Motor neuron (in vitro differentiated cells): ENCODE results near the gene CCS. TPM values are rescaled to one million over a fixed set of nuclear protein-coding genes. Genes with fewer than 3 reads are reported as not detected.
A peak's percentile ranks its signal among the peaks of the same experiment; 100 is the strongest.

Experiments used
- ATAC-seq, 8 experiments: fragments of 200-7000 bp; cut with Tn5 transposase; replicated peaks in 6 of 8; 2 replicates each; pipeline ENCODE4 v1.8.0; 2021; ENCODE audit warnings: mild to moderate bottlenecking in 8 of 8, moderate library complexity in 8 of 8
- H3K27ac ChIP-seq, 2 donors: fragments of 250-450 bp; sonication (Bioruptor Pico); 2 replicates each; pipeline ENCODE4 v1.9.0; 2021; ENCODE audit warnings: antibody characterized with exemption in 2 of 2, mild to moderate bottlenecking in 2 of 2, moderate library complexity in 1 of 2
- H3K4me1 ChIP-seq, 2 donors: fragments of 250-450 bp; sonication (Bioruptor Pico); replicated peaks in 1 of 2; 2 replicates each; pipeline ENCODE4 v1.6.1; 2021; ENCODE audit warnings: antibody characterized with exemption in 2 of 2, mild to moderate bottlenecking in 2 of 2, moderate library complexity in 1 of 2
- H3K4me3 ChIP-seq, 5 donors: fragments of 250-450 bp; sonication (Bioruptor Pico); 2 replicates each; pipeline ENCODE4 v1.9.0; 2021; ENCODE audit warnings: antibody characterized with exemption in 5 of 5, mild to moderate bottlenecking in 5 of 5, moderate library complexity in 4 of 5
- WGBS, 10 experiments: fragments of 450-650 bp; shearing (Covaris generic); methylation state at CpG; one replicate each; pipeline ENCODE4 v1.0.0; 2022; 5-methylcytosine and 5-hydroxymethylcytosine counted together
- in situ Hi-C, 9 experiments: fragments of 400-800 bp; cut with MboI; loops; one replicate each; pipeline ENCODE4 v1.15.0; 2021; ENCODE audit warnings: low sequenced_read_pairs in 9 of 9, low pct_unique_long_range_greater_than_20kb in 2 of 9; ENCODE audit not compliant: unreplicated experiment in 9 of 9
- total RNA-seq, 8 experiments: library from RNA; unstranded; fragments of 300-600 nt; gene quantifications; 2 replicates each; pipeline versions ENCODE4 v1.2.3 to v1.2.4, GENCODE V29; 2022

CCS gene
- total RNA-seq, 8 experiments from 2014 or later = 29.6 to 61.9 (median 36.6) TPM

- H3K27ac ChIP-seq = no peak overlapping the region
- ATAC-seq = no peak
- no peak overlapping the region for H3K4me3 ChIP-seq
- 50 to 81% (median 69%) methylated on average over 1 to 5 of the region's 5 CpGs; no CpG with 5 or more reads in 3 of the 10 experiments for WGBS, 10 experiments
- no peaks in the 10 kb centered on the region for H3K4me1 ChIP-seq
- in situ Hi-C loops = no loop called here
Measured at GRCh38 chr11:66554602-66555001, 38.4 kb upstream of the CCS start.

- WGBS, 10 experiments = no CpG with 5 or more reads among the region's 3 CpGs
- no peak for ATAC-seq
- Histone ChIP-seq H3K4me3 (no peak overlapping the region), H3K4me1 (no peaks in the 10 kb centered on the region), H3K27ac (no peak overlapping the region)
- in situ Hi-C loops = no loop called here
Measured at GRCh38 chr11:66555416-66555815, 37.6 kb upstream of the CCS start.

GRCh38 chr11:66556086-66556485 lies 36.9 kb upstream of the CCS start:
- ATAC-seq = no peak

DNA sequence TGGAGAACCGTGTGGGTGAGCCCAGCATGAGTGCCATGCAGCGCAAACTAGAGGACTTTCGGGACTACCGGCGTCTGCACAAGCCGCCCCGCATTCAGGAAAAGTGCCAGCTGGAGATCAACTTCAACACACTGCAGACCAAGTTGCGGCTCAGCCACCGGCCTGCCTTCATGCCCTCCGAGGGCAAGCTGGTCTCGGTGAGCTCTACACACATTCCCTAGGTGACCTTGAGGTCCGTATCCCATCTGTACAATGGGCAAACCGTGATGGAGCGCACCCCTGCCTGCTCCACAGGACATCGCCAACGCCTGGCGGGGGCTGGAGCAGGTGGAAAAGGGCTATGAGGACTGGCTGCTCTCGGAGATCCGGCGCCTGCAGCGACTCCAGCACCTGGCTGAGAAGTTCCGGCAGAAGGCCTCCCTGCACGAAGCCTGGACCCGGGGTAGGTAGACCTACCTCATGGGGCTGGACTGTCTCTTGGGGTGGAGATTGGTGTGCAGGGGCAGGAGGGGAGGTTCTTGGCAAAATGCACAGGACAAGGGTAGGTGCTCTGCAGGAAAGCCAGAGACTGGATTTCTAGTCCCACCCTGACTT lies 35.2 kb upstream of the CCS start:
- 40 to 100% (median 97%) methylated on average over 1 to 8 of the region's 24 CpGs; no CpG with 5 or more reads in 5 of the 10 experiments for WGBS, 10 experiments
- no peak overlapping the region for H3K27ac ChIP-seq

More at GRCh38 chr11:66556086-66556485, 36.9 kb upstream of the CCS start:
- 55 to 94% (median 82%) methylated on average over 2 to 3 of the region's 7 CpGs; no CpG with 5 or more reads in 7 of the 10 experiments for WGBS, 10 experiments
- Histone ChIP-seq H3K27ac (no peak overlapping the region), H3K4me1 (no peaks in the 10 kb centered on the region), H3K4me3 (no peak overlapping the region)
- in situ Hi-C loops = no loop called here

DNA sequence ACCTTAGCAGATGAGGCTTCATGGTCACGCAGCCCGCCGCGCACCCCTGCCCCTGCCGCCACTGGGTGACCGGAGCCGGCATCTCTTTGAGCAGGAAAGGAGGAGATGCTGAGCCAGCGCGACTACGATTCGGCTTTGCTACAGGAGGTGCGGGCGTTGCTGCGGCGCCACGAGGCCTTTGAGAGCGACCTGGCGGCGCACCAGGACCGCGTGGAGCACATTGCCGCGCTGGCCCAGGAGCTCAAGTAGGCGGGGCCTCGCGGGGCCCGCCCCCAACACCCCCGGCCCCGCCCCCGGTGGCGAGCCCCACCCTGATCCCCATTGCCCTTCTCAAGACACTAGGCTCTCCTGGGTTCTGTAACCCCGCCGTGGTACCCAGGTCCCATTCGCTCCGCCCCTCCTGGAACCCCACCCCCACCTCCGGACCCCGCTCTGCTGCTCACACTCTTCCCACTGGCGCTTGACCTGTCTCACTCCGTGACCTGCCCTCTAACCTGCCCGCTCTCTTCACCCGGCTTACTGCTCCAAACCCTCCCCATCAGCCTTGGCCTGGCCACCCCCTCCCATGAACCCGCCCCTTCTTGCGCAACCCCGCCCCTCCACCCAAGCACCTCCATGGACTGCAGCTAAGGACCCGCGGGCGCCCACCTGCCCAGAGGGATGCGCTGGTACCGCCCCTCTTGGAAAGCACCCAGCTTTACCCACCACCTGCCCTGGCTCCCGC lies 33.7 kb upstream of the CCS start:
- Histone ChIP-seq H3K4me3 (no peak overlapping the region), H3K4me1 (no peaks in the 10 kb centered on the region), H3K27ac (no peak overlapping the region)
- WGBS, 10 experiments = 70 to 90% (median 80%) methylated on average over 2 to 4 of the region's 50 CpGs; no CpG with 5 or more reads in 7 of the 10 experiments
- in situ Hi-C loops = no loop called here
- peak in 4 of 8 experiments; percentile 15 to 75 (median 44) for ATAC-seq

More for the DNA sequence above, 35.2 kb upstream of the CCS start:
- in situ Hi-C loops = no loop called here
- Histone ChIP-seq H3K4me1 (no peaks in the 10 kb centered on the region), H3K4me3 (no peak overlapping the region)
- no peak for ATAC-seq

DNA sequence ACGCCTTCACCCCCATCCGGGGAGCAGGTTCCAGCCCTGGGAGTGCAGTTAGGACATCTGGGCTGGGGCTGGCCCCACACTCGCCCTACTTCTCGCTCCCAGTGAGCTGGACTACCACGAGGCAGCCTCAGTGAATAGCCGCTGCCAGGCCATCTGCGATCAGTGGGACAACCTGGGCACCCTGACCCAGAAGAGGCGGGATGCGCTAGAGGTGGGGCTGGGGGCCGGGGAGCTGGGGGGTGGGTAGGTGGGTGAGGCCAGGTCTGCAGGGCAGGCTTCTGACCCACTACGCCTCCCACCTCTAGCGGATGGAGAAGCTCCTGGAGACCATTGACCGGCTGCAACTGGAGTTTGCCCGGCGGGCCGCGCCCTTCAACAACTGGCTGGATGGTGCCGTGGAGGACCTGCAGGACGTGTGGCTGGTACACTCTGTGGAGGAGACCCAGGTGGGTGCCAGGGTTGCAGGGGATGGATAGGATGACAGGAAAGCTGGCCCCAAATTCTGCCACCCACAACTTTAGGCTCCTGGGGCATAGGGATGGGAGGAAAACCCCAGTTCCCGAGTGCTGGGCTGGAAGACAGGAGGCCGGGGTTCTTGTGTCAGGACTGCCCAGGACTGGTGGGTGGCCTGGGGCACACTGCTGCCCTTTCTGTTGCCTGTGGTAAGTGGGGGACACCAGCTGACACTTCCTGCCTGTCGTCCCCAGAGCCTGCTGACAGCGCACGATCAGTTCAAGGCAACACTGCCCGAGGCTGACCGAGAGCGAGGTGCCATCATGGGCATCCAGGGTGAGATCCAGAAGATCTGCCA lies 32.9 kb upstream of the CCS start:
- Histone ChIP-seq H3K27ac (no peak overlapping the region), H3K4me3 (no peak overlapping the region), H3K4me1 (no peaks in the 10 kb centered on the region)
- in situ Hi-C loops = no loop called here
- WGBS, 10 experiments = 43 to 93% methylated on average over 1 to 3 of the region's 27 CpGs; no CpG with 5 or more reads in 8 of the 10 experiments
- ATAC-seq = peak in 2 of 8 experiments; percentile 9 to 21

DNA sequence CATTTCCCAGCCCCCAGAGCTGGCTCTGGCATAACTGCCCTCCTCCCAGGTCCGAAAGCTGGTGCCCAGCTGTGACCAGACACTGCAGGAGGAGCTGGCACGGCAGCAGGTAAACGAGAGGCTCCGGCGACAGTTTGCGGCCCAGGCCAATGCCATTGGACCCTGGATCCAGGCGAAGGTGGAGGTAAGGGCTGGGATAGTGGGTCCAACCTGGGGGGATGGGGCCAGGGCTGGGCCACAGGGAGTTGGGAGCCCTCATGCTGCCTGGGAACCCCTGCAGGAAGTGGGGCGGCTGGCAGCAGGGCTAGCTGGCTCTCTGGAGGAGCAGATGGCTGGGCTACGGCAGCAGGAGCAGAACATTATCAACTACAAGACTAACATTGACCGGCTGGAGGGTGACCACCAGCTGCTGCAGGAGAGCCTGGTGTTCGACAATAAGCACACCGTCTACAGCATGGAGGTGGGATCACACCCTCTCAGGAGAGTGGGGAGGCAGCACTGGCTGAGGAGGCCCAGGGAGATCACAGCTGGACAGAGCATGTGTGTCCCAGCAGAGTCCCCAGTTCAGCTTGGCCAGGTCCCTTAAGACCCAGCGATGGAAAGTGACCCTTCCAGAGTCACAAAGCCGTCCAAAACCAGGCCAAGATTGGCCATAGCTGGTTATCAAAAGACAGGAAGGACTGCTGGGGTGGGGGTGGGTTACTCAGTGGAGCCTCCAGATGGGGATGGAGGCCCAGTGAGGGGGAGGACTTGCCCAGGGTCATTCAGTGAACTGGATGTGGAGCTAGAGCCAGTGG lies 31.6 kb upstream of the CCS start:
- in situ Hi-C loops = no loop called here
- 60 to 85% methylated on average over 1 to 4 of the region's 14 CpGs; no CpG with 5 or more reads in 8 of the 10 experiments for WGBS, 10 experiments
- Histone ChIP-seq H3K4me1 (no peaks in the 10 kb centered on the region), H3K27ac (no peak overlapping the region), H3K4me3 (no peak overlapping the region)
- ATAC-seq = peak in 2 of 8 experiments; percentile 16 to 18

DNA sequence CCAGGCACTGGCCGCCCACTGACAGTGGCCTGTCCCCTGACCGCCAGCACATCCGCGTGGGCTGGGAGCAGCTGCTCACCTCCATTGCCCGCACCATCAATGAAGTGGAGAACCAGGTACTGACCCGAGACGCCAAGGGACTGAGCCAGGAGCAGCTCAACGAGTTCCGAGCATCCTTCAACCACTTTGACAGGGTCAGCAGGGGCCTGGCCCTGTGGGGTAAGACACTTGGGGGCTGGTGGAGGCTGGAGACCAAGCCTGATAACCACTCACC lies 31.1 kb upstream of the CCS start:
- in situ Hi-C loops = no loop called here
- 85 to 100% (median 92%) methylated on average over 3 to 7 of the region's 9 CpGs; no CpG with 5 or more reads in 7 of the 10 experiments for WGBS, 10 experiments
- no peak overlapping the region for H3K4me3 ChIP-seq
- no peak for ATAC-seq
- no peaks in the 10 kb centered on the region for H3K4me1 ChIP-seq
- no peak overlapping the region for H3K27ac ChIP-seq

DNA sequence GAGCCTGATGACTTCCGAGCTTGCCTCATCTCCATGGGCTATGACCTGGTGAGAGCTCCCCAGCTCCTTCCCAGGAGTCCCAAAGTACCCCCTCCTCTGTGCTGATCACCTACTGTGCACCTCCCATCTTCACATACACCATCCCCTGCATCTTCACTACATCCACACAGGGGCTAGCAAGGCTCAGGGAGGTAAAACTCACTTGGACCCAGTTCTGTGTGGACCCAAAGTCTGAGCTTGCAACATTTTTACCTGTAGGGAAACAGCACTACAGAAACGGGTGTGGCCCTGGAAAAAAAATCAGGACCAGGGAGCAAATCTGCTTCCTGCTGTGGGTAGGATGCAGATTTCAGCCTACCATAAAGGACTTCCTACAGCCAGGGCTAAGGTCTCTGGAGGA lies 30.7 kb upstream of the CCS start:
- ATAC-seq = no peak
- Histone ChIP-seq H3K4me3 (no peak overlapping the region), H3K27ac (no peak overlapping the region), H3K4me1 (no peaks in the 10 kb centered on the region)
- whole genome bisulfite sequencing, 10 experiments = 38 to 70% methylated on average over 1 to 2 of the region's 2 CpGs; no CpG with 5 or more reads in 8 of the 10 experiments
- in situ Hi-C loops = no loop called here

- WGBS, 10 experiments = 63 to 93% (median 77%) methylated on average over 3 to 11 of the region's 20 CpGs; no CpG with 5 or more reads in 6 of the 10 experiments
- no peak overlapping the region for H3K27ac ChIP-seq
- no peak for ATAC-seq
- no peak overlapping the region for H3K4me3 ChIP-seq
- in situ Hi-C loops = no loop called here
- H3K4me1 ChIP-seq = no peaks in the 10 kb centered on the region
Measured at GRCh38 chr11:66562907-66563583, 29.9 kb upstream of the CCS start.

- WGBS, 10 experiments = 0 to 100% (median 89%) methylated on average over 1 to 3 of the region's 10 CpGs; no CpG with 5 or more reads in 6 of the 10 experiments
- in situ Hi-C loops = no loop called here
- Histone ChIP-seq H3K4me3 (no peak overlapping the region), H3K27ac (no peak overlapping the region), H3K4me1 (no peaks in the 10 kb centered on the region)
- ATAC-seq = no peak
Measured at GRCh38 chr11:66563832-66564231, 29.2 kb upstream of the CCS start.

DNA sequence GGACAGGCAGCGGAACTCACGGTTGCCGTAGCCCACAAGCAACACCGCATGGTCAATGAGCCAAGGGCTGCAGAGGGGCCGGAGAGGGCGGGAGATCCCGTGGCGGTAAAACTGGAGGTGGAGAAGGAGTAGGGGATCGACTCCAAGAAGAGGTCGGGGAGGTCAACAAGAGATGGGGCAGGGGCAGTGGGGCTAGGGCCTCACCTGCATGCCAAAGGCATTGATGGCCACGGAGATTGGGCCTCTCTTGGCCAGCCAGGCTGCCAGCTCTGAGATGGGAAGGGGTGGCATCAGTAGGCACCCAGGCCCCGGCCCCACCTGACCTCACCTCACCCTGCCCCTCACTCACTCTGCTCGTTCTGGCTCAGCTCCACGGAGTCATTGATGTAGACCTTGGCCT lies 28.4 kb upstream of the CCS start:
- Histone ChIP-seq H3K4me1 (peaks cover 2 to 3% of the 10 kb centered on the region in 2 donors), H3K4me3 (no peak overlapping the region), H3K27ac (no peak overlapping the region)
- in situ Hi-C loops = no loop called here
- 79 to 100% methylated on average over 2 of the region's 14 CpGs; no CpG with 5 or more reads in 8 of the 10 experiments for WGBS, 10 experiments
- no peak for ATAC-seq
